ENCODE measurements around the gene TDRD12.

The TDRD12 gene

DNA sequence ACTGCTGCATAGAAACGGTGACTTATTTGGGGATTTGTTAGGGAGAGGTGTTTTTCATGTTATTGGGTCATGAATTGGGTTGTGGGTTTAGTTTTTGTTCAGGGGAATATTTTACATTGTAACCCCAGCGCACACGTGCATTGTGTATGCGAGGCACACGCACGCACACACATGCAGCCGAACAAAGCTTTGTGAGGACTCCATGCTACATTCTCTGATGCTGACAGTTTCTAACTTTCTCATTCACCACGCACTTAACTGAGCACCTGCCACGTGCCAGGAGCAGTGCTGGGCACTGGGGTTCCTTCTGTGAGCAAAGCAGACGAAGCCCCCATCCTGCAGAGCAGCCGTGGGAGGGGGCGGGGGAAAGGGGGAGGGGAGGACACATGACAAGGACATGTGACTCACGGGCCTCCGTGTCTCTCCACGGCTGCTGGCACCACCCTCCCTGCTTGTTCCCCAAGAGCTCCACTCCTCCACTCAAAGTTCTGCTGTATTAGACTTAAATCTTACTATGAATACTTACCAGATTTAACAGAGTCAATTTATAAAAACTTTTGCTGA, 94.4 kb downstream of the TDRD12 start:
- TF ChIP-seq, protein P1, sequence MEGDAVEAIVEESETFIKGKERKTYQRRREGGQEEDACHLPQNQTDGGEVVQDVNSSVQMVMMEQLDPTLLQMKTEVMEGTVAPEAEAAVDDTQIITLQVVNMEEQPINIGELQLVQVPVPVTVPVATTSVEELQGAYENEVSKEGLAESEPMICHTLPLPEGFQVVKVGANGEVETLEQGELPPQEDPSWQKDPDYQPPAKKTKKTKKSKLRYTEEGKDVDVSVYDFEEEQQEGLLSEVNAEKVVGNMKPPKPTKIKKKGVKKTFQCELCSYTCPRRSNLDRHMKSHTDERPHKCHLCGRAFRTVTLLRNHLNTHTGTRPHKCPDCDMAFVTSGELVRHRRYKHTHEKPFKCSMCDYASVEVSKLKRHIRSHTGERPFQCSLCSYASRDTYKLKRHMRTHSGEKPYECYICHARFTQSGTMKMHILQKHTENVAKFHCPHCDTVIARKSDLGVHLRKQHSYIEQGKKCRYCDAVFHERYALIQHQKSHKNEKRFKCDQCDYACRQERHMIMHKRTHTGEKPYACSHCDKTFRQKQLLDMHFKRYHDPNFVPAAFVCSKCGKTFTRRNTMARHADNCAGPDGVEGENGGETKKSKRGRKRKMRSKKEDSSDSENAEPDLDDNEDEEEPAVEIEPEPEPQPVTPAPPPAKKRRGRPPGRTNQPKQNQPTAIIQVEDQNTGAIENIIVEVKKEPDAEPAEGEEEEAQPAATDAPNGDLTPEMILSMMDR (IDR thresholded peaks at IDR 0.05): no peak
- Histone ChIP-seq H3K36me3 (no peaks in the 10 kb centered on the region), H3K27me3 (peaks cover 41% of the 10 kb centered on the region), H3K27ac (no peak overlapping the region), H3K4me1 (ENCODE audit: control insufficient read depth in 1 of 2, insufficient read depth in 1 of 2, low read depth in 1 of 2, low read length in 1 of 2) (no peaks in the 10 kb centered on the region), H3K4me3 (ENCODE audit: low read depth in 1 of 2, low read length in 1 of 2) (no peak overlapping the region), H3K9me3 (no peaks in the 10 kb centered on the region)

DNA sequence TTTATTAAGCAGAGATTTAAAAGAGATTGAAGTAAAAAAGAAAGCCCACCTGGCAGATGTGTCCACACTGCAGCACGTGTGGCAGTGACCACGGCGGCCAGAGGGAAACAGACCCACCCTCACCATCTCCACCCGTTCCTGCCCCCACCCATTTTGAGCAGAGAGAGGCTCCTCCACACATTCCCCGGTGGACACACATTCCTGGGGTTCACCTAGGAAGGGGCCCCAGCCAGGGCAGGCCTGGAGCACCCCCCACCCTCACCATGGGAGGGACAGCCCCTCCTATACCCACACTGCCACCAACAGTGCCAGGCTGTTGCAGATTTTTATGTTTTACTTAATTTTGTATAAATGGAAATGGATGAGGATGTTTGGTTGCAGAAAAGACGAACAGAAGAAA, 95.1 kb downstream of the TDRD12 start:
- Histone ChIP-seq H3K27me3 (peaks cover 41% of the 10 kb centered on the region), H3K4me3 (ENCODE audit: low read depth in 1 of 2, low read length in 1 of 2) (no peak overlapping the region), H3K4me1 (ENCODE audit: control insufficient read depth in 1 of 2, insufficient read depth in 1 of 2, low read depth in 1 of 2, low read length in 1 of 2) (no peaks in the 10 kb centered on the region), H3K27ac (no peak overlapping the region), H3K9me3 (no peaks in the 10 kb centered on the region), H3K36me3 (no peaks in the 10 kb centered on the region)
- TF ChIP-seq, protein P1 (IDR thresholded peaks at IDR 0.05): no peak

DNA sequence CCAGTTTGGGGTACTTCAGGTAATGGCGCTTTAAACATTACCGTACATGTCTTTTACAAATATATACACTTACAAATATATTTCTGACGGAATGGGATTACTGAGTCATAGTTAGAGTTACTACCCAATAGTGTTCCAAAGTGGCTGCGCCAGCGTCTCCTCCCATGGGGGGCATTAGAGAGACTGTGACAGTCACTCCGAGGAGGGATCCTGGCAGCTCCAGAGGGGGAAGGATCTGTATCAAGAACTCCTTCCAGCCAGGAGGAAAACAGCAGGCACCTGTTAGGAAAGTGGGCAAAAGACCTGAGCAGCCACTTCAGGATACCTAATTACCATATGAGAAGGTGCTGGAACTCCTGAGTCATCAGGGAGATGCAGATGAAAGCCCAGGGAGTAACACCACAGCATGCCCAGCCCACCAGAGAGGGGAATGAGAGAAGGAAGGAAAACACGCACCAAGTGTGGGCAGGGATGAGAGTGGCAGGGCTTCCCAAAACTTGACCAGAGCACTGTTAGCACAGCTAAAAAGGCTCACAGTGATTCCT, 97.1 kb downstream of the TDRD12 start:
- H3K27ac ChIP-seq: no peak overlapping the region
- H3K36me3 ChIP-seq: no peaks in the 10 kb centered on the region
- H3K27me3 ChIP-seq: peaks cover 51% of the 10 kb centered on the region
- no peaks in the 10 kb centered on the region for H3K9me3 ChIP-seq
- TF ChIP-seq, protein P1 (IDR thresholded peaks at IDR 0.05): no peak
- H3K4me3 ChIP-seq (ENCODE audit: low read depth in 1 of 2, low read length in 1 of 2): no peak overlapping the region
- no peaks in the 10 kb centered on the region for H3K4me1 ChIP-seq (ENCODE audit: control insufficient read depth in 1 of 2, insufficient read depth in 1 of 2, low read depth in 1 of 2, low read length in 1 of 2)

DNA sequence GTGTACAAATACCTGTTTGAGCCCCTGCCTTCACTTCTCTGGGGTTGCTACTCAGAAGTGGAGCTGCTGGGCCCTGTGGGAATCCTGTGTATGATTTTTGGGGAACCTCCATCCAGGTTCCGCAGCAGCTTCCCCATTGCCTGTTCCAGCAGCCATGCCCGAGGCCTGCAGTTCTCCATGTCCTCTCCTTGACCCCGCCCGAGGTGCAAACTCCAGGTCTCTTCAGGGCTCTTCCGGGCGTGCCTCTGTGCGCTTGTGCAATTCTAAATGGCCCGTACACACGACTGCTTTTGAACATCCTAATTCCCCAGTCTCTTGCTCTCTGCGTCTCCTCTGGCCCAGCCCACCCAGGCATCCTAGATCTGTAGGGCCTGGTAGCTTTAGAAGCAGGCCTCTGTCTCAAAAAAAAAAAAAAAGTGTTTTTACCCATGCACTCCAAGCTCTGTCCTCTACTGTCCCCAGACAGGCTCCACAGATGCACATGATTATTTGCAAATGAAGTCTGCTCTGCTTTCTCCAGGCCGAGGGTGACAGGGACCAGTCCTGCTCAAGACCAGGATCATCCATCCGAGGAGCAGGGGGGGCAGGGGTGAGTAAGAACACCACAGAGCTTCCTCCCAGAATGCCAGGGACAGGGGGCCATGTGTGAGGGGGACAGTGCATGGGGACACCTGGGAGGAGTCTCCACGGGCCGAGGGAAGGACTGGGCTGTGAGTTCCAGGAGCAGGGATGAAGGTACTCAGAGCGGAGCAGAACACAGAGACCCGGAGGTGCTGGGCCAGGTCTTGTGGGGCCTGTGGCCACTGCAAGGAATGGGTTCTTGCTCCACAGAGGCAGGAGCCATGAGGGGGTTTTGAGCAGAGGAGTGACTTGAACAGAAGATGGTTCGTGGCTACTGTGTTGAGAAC, 98.3 kb downstream of the TDRD12 start:
- TF ChIP-seq, protein P1 (IDR thresholded peaks at IDR 0.05): no peak
- Histone ChIP-seq H3K27ac (no peak overlapping the region), H3K36me3 (no peaks in the 10 kb centered on the region), H3K4me1 (ENCODE audit: control insufficient read depth in 1 of 2, insufficient read depth in 1 of 2, low read depth in 1 of 2, low read length in 1 of 2) (no peaks in the 10 kb centered on the region), H3K4me3 (ENCODE audit: low read depth in 1 of 2, low read length in 1 of 2) (no peak overlapping the region), H3K9me3 (no peaks in the 10 kb centered on the region), H3K27me3 (peaks cover 59% of the 10 kb centered on the region)

DNA sequence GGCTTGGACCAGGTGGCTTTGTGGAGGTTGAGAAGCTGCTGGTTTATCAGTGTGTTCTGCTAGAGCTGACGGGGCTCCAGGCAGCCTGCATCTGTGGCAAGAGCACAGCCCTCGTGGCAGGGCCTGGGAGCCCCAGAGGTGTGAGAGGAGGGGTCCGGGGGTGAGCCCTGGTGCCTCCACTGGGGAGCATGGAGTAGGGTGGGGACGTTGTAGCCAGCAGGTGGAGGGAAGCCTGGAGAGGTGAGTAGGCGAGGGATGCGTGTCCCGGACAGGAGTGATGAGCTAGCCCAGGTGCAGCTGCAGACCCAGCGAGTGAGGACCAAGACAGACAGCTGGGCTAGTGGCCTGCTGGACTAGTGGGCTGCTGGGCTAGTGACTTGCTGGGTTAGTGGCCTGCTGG, 99.0 kb downstream of the TDRD12 start:
- TF ChIP-seq, protein P1 (IDR thresholded peaks at IDR 0.05): no peak
- Histone ChIP-seq H3K4me3 (ENCODE audit: low read depth in 1 of 2, low read length in 1 of 2) (no peak overlapping the region), H3K4me1 (ENCODE audit: control insufficient read depth in 1 of 2, insufficient read depth in 1 of 2, low read depth in 1 of 2, low read length in 1 of 2) (no peaks in the 10 kb centered on the region), H3K27me3 (peaks cover 61% of the 10 kb centered on the region), H3K36me3 (no peaks in the 10 kb centered on the region), H3K27ac (no peak overlapping the region), H3K9me3 (no peaks in the 10 kb centered on the region)
